Measurements from ENCODE around the gene HASPIN. TPM values are rescaled to one million over a fixed set of nuclear protein-coding genes. Genes with fewer than 3 reads are reported as not detected.
A peak's percentile ranks its signal among the peaks of the same experiment; 100 is the strongest.

HASPIN gene
- total and polyA plus RNA-seq, 9 of the 15 experiments (the other 6 are each of a cell fraction or from before 2014, with no cell fraction given) = 0.81 to 13.5 (median 9.9) TPM

DNA sequence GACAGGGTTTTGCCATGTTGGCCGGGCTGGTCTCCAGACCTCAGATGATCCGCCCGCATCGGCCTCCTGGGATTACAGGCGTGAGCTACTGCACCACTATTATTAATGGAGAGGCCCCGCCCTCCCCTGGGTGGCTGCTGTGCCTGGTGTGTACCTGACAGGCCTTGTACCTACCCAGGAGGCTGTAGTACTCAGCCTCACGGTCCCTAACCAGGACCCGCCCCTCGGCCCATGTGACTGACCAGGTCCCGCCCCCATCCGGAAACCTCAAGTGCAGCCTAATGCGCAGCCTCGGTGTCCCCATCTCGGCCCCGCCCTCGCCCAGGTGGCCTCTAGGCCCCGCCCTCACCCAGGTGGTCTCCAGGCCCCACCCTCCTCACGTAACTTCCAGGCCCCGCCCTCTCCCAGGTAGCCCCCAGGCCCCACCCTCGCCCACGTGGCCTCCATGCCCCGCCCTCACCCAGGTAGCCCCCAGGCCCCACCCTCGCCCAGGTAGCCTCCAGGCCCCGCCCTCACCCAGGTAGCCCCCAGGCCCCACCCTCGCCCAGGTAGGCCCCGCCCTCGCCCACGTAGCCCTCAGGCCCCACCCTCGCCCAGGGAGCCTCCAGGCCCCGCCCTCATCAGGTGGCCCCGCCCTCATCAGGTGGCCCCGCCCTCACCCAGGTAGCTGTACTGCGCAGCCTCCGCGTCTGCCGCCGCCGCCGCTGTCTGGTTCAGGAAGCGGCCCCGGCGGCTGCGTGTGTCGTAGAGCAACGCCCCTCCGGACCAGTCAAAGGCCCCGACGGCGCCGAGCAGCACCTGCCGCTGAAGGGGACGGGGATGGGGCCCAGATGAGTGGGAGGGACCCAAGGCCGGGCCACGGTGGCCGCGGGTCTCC is 31.0 kb downstream of the HASPIN start (continued):
- TF ChIP-seq, protein P1, sequence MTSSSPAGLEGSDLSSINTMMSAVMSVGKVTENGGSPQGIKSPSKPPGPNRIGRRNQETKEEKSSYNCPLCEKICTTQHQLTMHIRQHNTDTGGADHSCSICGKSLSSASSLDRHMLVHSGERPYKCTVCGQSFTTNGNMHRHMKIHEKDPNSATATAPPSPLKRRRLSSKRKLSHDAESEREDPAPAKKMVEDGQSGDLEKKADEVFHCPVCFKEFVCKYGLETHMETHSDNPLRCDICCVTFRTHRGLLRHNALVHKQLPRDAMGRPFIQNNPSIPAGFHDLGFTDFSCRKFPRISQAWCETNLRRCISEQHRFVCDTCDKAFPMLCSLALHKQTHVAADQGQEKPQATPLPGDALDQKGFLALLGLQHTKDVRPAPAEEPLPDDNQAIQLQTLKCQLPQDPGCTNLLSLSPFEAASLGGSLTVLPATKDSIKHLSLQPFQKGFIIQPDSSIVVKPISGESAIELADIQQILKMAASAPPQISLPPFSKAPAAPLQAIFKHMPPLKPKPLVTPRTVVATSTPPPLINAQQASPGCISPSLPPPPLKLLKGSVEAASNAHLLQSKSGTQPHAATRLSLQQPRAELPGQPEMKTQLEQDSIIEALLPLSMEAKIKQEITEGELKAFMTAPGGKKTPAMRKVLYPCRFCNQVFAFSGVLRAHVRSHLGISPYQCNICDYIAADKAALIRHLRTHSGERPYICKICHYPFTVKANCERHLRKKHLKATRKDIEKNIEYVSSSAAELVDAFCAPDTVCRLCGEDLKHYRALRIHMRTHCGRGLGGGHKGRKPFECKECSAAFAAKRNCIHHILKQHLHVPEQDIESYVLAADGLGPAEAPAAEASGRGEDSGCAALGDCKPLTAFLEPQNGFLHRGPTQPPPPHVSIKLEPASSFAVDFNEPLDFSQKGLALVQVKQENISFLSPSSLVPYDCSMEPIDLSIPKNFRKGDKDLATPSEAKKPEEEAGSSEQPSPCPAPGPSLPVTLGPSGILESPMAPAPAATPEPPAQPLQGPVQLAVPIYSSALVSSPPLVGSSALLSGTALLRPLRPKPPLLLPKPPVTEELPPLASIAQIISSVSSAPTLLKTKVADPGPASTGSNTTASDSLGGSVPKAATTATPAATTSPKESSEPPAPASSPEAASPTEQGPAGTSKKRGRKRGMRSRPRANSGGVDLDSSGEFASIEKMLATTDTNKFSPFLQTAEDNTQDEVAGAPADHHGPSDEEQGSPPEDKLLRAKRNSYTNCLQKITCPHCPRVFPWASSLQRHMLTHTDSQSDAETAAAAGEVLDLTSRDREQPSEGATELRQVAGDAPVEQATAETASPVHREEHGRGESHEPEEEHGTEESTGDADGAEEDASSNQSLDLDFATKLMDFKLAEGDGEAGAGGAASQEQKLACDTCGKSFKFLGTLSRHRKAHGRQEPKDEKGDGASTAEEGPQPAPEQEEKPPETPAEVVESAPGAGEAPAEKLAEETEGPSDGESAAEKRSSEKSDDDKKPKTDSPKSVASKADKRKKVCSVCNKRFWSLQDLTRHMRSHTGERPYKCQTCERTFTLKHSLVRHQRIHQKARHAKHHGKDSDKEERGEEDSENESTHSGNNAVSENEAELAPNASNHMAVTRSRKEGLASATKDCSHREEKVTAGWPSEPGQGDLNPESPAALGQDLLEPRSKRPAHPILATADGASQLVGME (CRISPR knock-in tag; IDR thresholded peaks at IDR 0.05) = no peak
- TF ChIP-seq BCL6 (CRISPR knock-in tag; IDR thresholded peaks at IDR 0.05) (no peak), CBX5 (IDR thresholded peaks at IDR 0.05; ENCODE audit: borderline replicate concordance, low read depth) (no peak), GATA2 (CRISPR knock-in tag; IDR thresholded peaks at IDR 0.05) (no peak), RHOXF2B (CRISPR knock-in tag; conservative IDR thresholded peaks at IDR 0.05) (no peak), ZFX (CRISPR knock-in tag; IDR thresholded peaks at IDR 0.05) (peak; percentile 91), RAD51 (IDR thresholded peaks at IDR 0.05; ENCODE audit: borderline replicate concordance, low read depth) (peak; percentile 64; the same call in 1 of the 2 replicates), ZNF717 (CRISPR knock-in tag; IDR thresholded peaks at IDR 0.05) (no peak), ZNF212 (CRISPR knock-in tag; IDR thresholded peaks at IDR 0.05) (no peak), ZNF75A (CRISPR knock-in tag; IDR thresholded peaks at IDR 0.05) (no peak), POLR2B (IDR thresholded peaks at IDR 0.05; ENCODE audit: low read depth, partially characterized antibody) (peak; percentile 56), SRSF9 (IDR thresholded peaks at IDR 0.05; ENCODE audit: borderline replicate concordance, low read depth, low read length) (no peak)
- TF ChIP-seq, protein P2, sequence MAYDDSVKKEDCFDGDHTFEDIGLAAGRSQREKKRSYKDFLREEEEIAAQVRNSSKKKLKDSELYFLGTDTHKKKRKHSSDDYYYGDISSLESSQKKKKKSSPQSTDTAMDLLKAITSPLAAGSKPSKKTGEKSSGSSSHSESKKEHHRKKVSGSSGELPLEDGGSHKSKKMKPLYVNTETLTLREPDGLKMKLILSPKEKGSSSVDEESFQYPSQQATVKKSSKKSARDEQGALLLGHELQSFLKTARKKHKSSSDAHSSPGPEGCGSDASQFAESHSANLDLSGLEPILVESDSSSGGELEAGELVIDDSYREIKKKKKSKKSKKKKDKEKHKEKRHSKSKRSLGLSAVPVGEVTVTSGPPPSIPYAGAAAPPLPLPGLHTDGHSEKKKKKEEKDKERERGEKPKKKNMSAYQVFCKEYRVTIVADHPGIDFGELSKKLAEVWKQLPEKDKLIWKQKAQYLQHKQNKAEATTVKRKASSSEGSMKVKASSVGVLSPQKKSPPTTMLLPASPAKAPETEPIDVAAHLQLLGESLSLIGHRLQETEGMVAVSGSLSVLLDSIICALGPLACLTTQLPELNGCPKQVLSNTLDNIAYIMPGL (CRISPR knock-in tag; IDR thresholded peaks at IDR 0.05) = no peak
- TF ChIP-seq, protein P3, sequence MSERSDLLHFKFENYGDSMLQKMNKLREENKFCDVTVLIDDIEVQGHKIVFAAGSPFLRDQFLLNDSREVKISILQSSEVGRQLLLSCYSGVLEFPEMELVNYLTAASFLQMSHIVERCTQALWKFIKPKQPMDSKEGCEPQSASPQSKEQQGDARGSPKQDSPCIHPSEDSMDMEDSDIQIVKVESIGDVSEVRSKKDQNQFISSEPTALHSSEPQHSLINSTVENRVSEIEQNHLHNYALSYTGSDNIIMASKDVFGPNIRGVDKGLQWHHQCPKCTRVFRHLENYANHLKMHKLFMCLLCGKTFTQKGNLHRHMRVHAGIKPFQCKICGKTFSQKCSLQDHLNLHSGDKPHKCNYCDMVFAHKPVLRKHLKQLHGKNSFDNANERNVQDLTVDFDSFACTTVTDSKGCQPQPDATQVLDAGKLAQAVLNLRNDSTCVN (CRISPR knock-in tag; IDR thresholded peaks at IDR 0.05) = no peak
- TF ChIP-seq, protein P4, sequence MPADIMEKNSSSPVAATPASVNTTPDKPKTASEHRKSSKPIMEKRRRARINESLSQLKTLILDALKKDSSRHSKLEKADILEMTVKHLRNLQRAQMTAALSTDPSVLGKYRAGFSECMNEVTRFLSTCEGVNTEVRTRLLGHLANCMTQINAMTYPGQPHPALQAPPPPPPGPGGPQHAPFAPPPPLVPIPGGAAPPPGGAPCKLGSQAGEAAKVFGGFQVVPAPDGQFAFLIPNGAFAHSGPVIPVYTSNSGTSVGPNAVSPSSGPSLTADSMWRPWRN (IDR thresholded peaks at IDR 0.05; ENCODE audit: low read depth) = no peak
